HG03159 (cell line): ENCODE results near the gene TBCA.

ENCODE experiments used
- ATAC-seq: cut with Tn5 transposase; IDR thresholded peaks from one replicate; pipeline ENCODE4 v1.9.1; 2021; ENCODE audit warnings: mild to moderate bottlenecking, moderate library complexity; ENCODE audit not compliant: unreplicated experiment

TBCA gene

GRCh38 chr5:77644371-77645157 lies 131.6 kb downstream of the TBCA start:
- ATAC-seq = no peak

- no peak for ATAC-seq
These were observed 132.3 kb downstream of the TBCA start for GRCh38 chr5:77643654-77644370.

- no peak for ATAC-seq
These were observed 133.1 kb downstream of the TBCA start for GRCh38 chr5:77642738-77643653.

GRCh38 chr5:77641963-77642737 lies 134.0 kb downstream of the TBCA start:
- no peak for ATAC-seq

GRCh38 chr5:77641397-77641943 lies 134.7 kb downstream of the TBCA start:
- no peak for ATAC-seq
